Measurements from ENCODE around the gene GALK1.
A peak's percentile ranks its signal among the peaks of the same experiment; 100 is the strongest.

- TF ChIP-seq CTCF (conservative IDR thresholded peaks at IDR 0.05 in 1 of 2, IDR thresholded peaks at IDR 0.05 in 1 of 2; ENCODE audit: low read depth in 1 of 2, low read length in 2 of 2) = peak; percentile 56 to 78
- TF ChIP-seq EZH2 (IDR thresholded peaks at IDR 0.05; ENCODE audit: low read length, missing control alignments) = no peak
Observed at GRCh38 chr17:75783069-75783783, 18.2 kb upstream of the GALK1 start.
